Measurements from ENCODE around the gene DLX3. TPM values are rescaled to one million over a fixed set of nuclear protein-coding genes. Genes with fewer than 3 reads are reported as not detected.
A peak's percentile ranks its signal among the peaks of the same experiment; 100 is the strongest.

DLX3 gene
- polyA plus RNA-seq, 6 donors from 2014 or later: not detected

GRCh38 chr17:49971848-49972485, 23.1 kb downstream of the DLX3 start:
- Mint-ChIP-seq H3K27me3 (peaks cover 60 to 97% (median 90%) of the 10 kb centered on the region in 3 donors), H3K27ac (no peak overlapping the region), H3K36me3 (peaks cover 0 to 7% of the 10 kb centered on the region in 2 donors), H3K4me1 (peaks cover 26 to 39% (median 31%) of the 10 kb centered on the region in 3 donors), H3K4me3 (peak overlapping the region in 5 of 8 donors; percentile 8 to 79 (median 50)), H3K9me3 (peaks cover 0 to 8% (median 0%) of the 10 kb centered on the region in 7 donors)
- DNase-seq: no peak
- no peak for ATAC-seq (ENCODE audit: low read depth in 2 of 2)

DNA sequence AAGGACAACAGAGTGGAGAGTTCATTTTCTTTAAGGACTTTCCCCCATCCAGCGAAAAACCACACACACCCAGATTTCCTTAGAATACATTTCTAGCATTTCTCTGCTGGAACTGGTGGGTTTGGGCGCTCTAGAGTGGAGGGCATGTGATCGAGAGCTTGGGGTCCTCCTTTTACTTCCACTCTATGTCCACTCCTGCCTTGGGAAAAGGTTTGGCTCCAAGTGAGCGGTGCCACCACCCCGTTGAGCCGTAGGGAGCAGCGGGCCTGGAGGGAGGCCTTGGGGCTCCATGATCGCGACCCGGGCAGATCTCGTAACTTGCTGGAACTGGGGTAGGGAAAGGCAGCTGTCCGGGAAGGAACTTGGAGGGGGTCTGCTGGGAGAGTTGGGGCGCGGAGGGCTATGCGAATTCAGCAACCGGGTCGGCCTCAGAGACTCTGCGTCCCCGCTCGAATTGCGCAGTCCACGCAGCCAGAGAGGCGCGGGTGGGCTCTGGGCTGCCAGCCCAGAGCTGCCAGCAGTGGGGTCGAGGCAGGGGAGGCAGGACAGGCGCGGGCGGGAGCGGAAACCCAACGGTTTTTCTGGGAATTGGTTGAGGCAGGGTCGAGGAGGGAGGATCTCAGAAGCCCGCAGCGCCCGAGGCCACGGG, 23.7 kb downstream of the DLX3 start:
- DNase-seq (no peak), ATAC-seq (ENCODE audit: low read depth in 2 of 2) (no peak)
- Mint-ChIP-seq H3K9me3 (peaks cover 0 to 8% (median 0%) of the 10 kb centered on the region in 7 donors), H3K4me1 (peaks cover 26 to 39% (median 31%) of the 10 kb centered on the region in 3 donors), H3K36me3 (peaks cover 0 to 7% of the 10 kb centered on the region in 2 donors), H3K4me3 (peak overlapping the region in 7 of 8 donors; percentile 4 to 89 (median 63)), H3K27ac (peak overlapping the region in 1 of 6 donors; percentile 1), H3K27me3 (peaks cover 62 to 97% (median 90%) of the 10 kb centered on the region in 3 donors)

- no peak for ATAC-seq (ENCODE audit: low read depth in 2 of 2)
- Mint-ChIP-seq H3K9me3 (peaks cover 0 to 7% (median 6%) of the 10 kb centered on the region in 7 donors), H3K27ac (peak overlapping the region in 1 of 6 donors; percentile 11), H3K36me3 (peaks cover 0 to 7% of the 10 kb centered on the region in 2 donors), H3K4me3 (peak overlapping the region; percentile 75 to 93 (median 88)), H3K27me3 (peaks cover 63 to 97% (median 90%) of the 10 kb centered on the region in 3 donors), H3K4me1 (peaks cover 30 to 47% (median 37%) of the 10 kb centered on the region in 3 donors)
- no peak for DNase-seq
Measured at GRCh38 chr17:49970498-49970897, 24.5 kb downstream of the DLX3 start.

DNA sequence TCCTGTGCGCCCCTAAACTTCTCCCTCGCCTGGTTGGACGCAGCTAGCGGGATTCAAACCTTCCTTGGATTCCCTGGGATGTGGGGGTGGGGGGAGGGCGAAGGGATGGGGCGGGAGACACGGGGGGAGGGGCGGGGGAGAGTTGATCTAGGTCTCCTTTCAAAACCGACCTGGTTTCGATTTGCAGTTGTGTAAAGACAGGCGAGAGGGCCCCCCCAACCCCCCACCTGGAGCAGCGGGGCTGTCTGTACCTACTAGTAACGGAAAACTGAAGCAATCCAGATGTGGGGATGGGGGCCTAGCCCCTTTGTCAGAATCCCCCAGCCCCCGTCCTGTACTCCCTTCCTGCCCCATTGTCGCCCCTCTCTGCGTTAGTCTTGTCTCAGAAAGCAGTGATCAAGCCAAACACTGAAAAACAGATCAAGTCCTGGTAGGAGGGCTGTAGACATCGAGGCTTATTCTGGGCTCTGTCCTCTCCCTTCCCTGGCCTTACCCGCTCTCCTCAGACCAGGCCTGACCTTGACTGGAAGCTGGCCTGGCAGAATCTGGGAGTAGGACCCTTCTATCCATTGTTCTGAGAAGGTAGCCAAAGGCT, 25.1 kb downstream of the DLX3 start:
- ATAC-seq (ENCODE audit: low read depth in 2 of 2) (no peak), DNase-seq (no peak)
- no peak overlapping the region for H3K27ac Mint-ChIP-seq
- peaks cover 63 to 97% (median 90%) of the 10 kb centered on the region in 3 donors for H3K27me3 Mint-ChIP-seq
- peaks cover 0 to 7% of the 10 kb centered on the region in 2 donors for H3K36me3 Mint-ChIP-seq
- H3K4me1 Mint-ChIP-seq: peaks cover 34 to 53% (median 42%) of the 10 kb centered on the region in 3 donors
- H3K4me3 Mint-ChIP-seq: peak overlapping the region; percentile 79 to 93 (median 88)
- peaks cover 0 to 10% (median 6%) of the 10 kb centered on the region in 7 donors for H3K9me3 Mint-ChIP-seq

DNA sequence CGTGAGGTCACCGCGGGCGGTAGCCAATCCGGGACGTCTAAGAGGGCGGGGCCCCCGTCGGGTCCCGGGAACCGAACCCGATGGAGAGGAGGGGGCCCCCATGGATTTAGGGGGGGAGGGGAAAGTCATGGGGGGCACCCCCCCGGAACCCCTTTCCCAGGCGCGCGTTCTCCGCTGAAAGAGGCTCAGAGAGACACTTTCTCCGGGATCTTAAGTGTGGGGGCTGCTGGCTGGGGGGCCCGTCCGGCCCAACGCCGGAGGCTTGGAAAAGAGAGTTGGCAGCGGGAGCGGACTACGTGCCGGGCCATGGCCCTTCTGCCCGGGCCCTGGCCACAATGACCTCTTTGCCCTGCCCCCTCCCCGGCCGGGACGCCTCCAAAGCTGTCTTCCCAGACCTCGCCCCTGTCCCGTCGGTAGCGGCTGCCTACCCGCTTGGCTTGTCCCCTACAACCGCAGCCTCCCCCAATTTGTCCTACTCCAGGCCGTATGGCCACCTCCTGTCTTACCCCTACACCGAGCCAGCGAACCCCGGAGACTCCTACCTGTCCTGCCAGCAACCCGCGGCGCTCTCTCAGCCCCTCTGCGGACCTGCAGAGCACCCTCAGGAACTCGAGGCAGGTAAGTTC, 25.8 kb downstream of the DLX3 start, which contains the start of gene DLX4:
TSS of gene DLX4 (plus strand) at position 57 of the 626 bp plus-strand sequence. CDS start at position 336, 279 bp downstream.
- Mint-ChIP-seq H3K9me3 (peaks cover 0 to 11% (median 6%) of the 10 kb centered on the region in 7 donors), H3K27ac (peak within 1 kb of the TSS in 3 of 6 donors; percentile 68 to 83 (median 76)), H3K27me3 (peaks cover 65 to 97% (median 90%) of the 10 kb centered on the region in 3 donors), H3K4me1 (peaks cover 39 to 59% (median 48%) of the 10 kb centered on the region in 3 donors), H3K36me3 (peaks cover 0 to 12% of the 10 kb centered on the region in 2 donors), H3K4me3 (peak within 1 kb of the TSS; percentile 79 to 93 (median 88))
- ATAC-seq (ENCODE audit: low read depth in 2 of 2) (no peak), DNase-seq (no peak)

- Mint-ChIP-seq H3K36me3 (peaks cover 0 to 19% of the 10 kb centered on the region in 2 donors), H3K9me3 (peaks cover 0 to 13% (median 7%) of the 10 kb centered on the region in 7 donors), H3K27me3 (peaks cover 70 to 97% (median 90%) of the 10 kb centered on the region in 3 donors), H3K4me1 (peaks cover 44 to 66% (median 55%) of the 10 kb centered on the region in 3 donors), H3K27ac (peak overlapping the region in 1 of 6 donors; percentile 68), H3K4me3 (peak overlapping the region; percentile 79 to 93 (median 88))
- peak; percentile 63 for DNase-seq
- peak; percentile 84 to 85 for ATAC-seq (ENCODE audit: low read depth in 2 of 2)
Measured at GRCh38 chr17:49968405-49969133, 26.5 kb downstream of the DLX3 start.

DNA sequence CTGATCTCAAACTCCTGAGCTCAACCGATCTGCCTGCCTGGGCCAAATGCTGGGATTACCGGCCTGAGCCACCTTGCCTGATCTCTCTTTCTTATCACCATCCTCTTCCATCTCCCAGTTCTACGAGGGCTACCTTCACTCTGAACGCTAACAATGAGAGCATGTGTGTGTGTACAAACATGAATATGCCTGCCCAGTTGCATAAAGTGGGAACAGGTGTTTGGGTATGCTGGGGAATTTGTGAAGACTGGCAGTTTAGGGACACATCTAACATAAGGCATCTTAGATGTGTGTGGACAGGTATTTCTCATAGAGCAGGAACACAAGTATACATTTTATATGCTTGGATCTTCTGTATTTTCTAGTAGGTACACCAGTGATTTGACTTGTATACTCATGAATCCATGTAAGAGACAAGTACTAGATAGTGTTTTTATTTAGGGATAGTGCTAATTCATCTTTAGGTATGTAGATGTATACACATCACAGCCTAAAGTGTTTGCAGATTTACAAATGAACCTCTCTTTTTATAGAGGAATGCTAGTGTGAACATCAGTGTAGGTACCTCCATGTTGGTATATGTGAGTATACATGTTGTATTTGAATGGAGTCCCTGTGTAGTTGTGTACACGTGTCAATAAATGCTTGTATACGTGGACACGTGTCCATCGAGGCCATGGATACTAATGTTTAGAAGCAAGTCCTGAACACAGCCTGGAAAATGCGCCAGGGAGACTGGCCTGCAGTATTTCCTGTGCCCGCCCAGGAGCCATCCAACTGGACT, 27.2 kb downstream of the DLX3 start:
- peaks cover 0 to 17% (median 8%) of the 10 kb centered on the region in 7 donors for H3K9me3 Mint-ChIP-seq
- H3K27me3 Mint-ChIP-seq: peaks cover 69 to 97% (median 90%) of the 10 kb centered on the region in 3 donors
- peaks cover 0 to 23% of the 10 kb centered on the region in 2 donors for H3K36me3 Mint-ChIP-seq
- no peak overlapping the region for H3K27ac Mint-ChIP-seq
- DNase-seq (no peak), ATAC-seq (ENCODE audit: low read depth in 2 of 2) (no peak)
- H3K4me1 Mint-ChIP-seq: peaks cover 48 to 67% (median 59%) of the 10 kb centered on the region in 3 donors
- peak overlapping the region; percentile 61 to 89 (median 81) for H3K4me3 Mint-ChIP-seq

- Mint-ChIP-seq H3K27ac (no peak overlapping the region), H3K27me3 (peaks cover 73 to 97% (median 90%) of the 10 kb centered on the region in 3 donors), H3K9me3 (peaks cover 0 to 17% (median 8%) of the 10 kb centered on the region in 7 donors), H3K4me3 (peak overlapping the region in 4 of 8 donors; percentile 3 to 82 (median 74)), H3K36me3 (peaks cover 0 to 23% of the 10 kb centered on the region in 2 donors), H3K4me1 (peaks cover 48 to 62% (median 54%) of the 10 kb centered on the region in 3 donors)
- DNase-seq (no peak), ATAC-seq (ENCODE audit: low read depth in 2 of 2) (no peak)
Measured at GRCh38 chr17:49967205-49967604, 27.8 kb downstream of the DLX3 start.

DNA sequence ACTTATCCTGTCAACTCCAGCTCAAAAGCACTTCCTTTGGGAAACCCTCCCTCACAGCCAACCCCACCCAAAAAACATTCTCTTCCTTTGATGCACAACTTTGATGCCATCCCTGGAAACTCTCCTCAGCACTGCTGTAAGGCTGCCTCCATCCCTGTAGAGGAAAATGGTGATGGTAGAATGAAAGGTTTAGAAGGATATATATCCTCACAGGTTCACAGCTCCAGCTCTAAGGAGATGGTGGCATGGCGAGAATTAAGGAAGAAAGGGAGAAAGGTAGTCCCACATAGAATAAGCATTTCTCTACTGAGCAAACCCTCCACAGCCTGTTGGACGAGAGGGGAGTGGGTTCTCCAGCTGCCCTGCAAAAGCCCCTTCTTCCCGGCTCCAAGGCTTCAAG, 28.3 kb downstream of the DLX3 start:
- DNase-seq: no peak

DNA sequence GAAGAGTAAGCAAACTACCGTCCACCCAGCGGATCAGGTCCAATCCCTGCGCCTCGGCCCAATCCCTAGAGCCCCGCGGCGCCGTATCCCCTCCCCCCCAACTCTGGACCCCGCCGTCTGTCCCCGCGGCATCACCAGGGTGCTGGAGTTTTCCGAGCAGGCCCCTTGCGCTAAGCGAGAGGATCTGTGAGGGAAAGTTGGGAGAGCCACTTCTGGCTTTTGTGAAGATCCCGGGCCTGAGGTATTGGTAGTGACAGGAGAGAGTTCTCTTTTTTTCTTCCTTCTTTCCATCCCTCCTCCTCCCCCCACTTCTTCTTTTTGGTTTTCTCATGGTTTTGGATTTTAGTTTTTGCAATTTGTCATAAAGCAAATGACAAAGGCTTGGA, 29.5 kb downstream of the DLX3 start:
- Mint-ChIP-seq H3K4me3 (peak overlapping the region in 7 of 8 donors; percentile 17 to 79 (median 54)), H3K9me3 (peaks cover 0 to 15% (median 8%) of the 10 kb centered on the region in 7 donors), H3K27me3 (peaks cover 76 to 96% (median 87%) of the 10 kb centered on the region in 3 donors), H3K36me3 (peaks cover 0 to 23% of the 10 kb centered on the region in 2 donors), H3K4me1 (peaks cover 40 to 51% (median 41%) of the 10 kb centered on the region in 3 donors), H3K27ac (peak overlapping the region in 3 of 6 donors; percentile 14 to 95 (median 56))
- DNase-seq (no peak), ATAC-seq (ENCODE audit: low read depth in 2 of 2) (no peak)

More for the DNA sequence above, 28.3 kb downstream of the DLX3 start:
- Mint-ChIP-seq H3K4me1 (peaks cover 48 to 62% (median 53%) of the 10 kb centered on the region in 3 donors), H3K4me3 (peak overlapping the region in 3 of 8 donors; percentile 0 to 68 (median 9)), H3K27ac (no peak overlapping the region), H3K27me3 (peaks cover 75 to 97% (median 89%) of the 10 kb centered on the region in 3 donors), H3K9me3 (peaks cover 0 to 17% (median 8%) of the 10 kb centered on the region in 7 donors), H3K36me3 (peaks cover 0 to 23% of the 10 kb centered on the region in 2 donors)
- ATAC-seq (ENCODE audit: low read depth in 2 of 2): no peak

- peaks cover 0 to 23% of the 10 kb centered on the region in 2 donors for H3K36me3 Mint-ChIP-seq
- peak overlapping the region in 2 of 6 donors; percentile 21 to 95 for H3K27ac Mint-ChIP-seq
- H3K4me1 Mint-ChIP-seq: peaks cover 34 to 45% (median 40%) of the 10 kb centered on the region in 3 donors
- peak overlapping the region; percentile 26 to 87 (median 72) for H3K4me3 Mint-ChIP-seq
- peaks cover 0 to 15% (median 8%) of the 10 kb centered on the region in 7 donors for H3K9me3 Mint-ChIP-seq
- peaks cover 70 to 92% (median 83%) of the 10 kb centered on the region in 3 donors for H3K27me3 Mint-ChIP-seq
- no peak for DNase-seq
- peak in 1 of 2 donors; percentile 11 for ATAC-seq (ENCODE audit: low read depth in 2 of 2)
Measured at GRCh38 chr17:49964769-49965523, 30.1 kb downstream of the DLX3 start.

Measured in naive B cell (primary cell).